ENCODE data around the gene KLF2.

DNA sequence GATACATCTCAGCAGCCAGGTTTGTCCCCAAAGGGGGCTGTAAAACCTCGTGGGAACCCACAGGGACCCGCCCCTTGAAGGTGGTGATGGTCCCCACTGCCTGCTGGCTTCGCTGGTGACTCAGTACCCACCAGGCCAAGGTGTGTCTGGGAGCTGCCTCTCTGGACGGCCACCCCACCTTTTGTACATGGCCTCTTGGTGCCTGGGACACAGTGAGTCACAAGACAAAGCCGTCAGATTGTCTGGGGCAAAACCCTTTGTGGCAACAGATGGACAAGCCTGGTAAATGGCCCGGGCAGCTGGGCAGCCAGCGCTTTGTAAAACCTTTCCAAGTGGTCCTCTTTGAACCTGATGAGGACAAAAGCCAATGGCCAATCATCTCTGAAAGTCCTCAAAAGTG, 27.9 kb upstream of the KLF2 start:
- TF ChIP-seq, protein P1, sequence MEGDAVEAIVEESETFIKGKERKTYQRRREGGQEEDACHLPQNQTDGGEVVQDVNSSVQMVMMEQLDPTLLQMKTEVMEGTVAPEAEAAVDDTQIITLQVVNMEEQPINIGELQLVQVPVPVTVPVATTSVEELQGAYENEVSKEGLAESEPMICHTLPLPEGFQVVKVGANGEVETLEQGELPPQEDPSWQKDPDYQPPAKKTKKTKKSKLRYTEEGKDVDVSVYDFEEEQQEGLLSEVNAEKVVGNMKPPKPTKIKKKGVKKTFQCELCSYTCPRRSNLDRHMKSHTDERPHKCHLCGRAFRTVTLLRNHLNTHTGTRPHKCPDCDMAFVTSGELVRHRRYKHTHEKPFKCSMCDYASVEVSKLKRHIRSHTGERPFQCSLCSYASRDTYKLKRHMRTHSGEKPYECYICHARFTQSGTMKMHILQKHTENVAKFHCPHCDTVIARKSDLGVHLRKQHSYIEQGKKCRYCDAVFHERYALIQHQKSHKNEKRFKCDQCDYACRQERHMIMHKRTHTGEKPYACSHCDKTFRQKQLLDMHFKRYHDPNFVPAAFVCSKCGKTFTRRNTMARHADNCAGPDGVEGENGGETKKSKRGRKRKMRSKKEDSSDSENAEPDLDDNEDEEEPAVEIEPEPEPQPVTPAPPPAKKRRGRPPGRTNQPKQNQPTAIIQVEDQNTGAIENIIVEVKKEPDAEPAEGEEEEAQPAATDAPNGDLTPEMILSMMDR (IDR thresholded peaks at IDR 0.05; ENCODE audit: low read length) = no peak
- TF ChIP-seq EZH2 (optimal IDR thresholded peaks at IDR 0.05; ENCODE audit: low read depth, low read length) = no peak
